HEK293 (cell line): Measurements from ENCODE around the gene UTS2.

Experiments used
- CTCF ChIP-seq: fragments of 450-650 bp; formaldehyde crosslinking; IDR thresholded peaks from 2 replicates; pipeline ENCODE4 v1.5.1; 2016; ENCODE audit warnings: missing biosample characterization, missing genetic modification characterization
- KLF9 ChIP-seq: fragments of 450-650 bp; formaldehyde crosslinking; IDR thresholded peaks from 2 replicates; pipeline ENCODE4 v1.5.1; 2016; ENCODE audit warnings: missing biosample characterization, missing genetic modification characterization, low read depth
- RBAK ChIP-seq: fragments of 450-650 bp; formaldehyde crosslinking; IDR thresholded peaks from 2 replicates; pipeline ENCODE4 v1.5.1; 2016; ENCODE audit warnings: missing biosample characterization, missing genetic modification characterization
- ZBTB11 ChIP-seq: fragments of 450-650 bp; formaldehyde crosslinking; conservative IDR thresholded peaks from 2 replicates; pipeline ENCODE4 v1.5.1; 2016; ENCODE audit warnings: low read depth, missing biosample characterization, missing genetic modification characterization
- ZBTB7A ChIP-seq: fragments of 450-650 bp; formaldehyde crosslinking; IDR thresholded peaks from 2 replicates; pipeline ENCODE4 v1.5.1; 2016; ENCODE audit warnings: low read depth, missing biosample characterization, missing genetic modification characterization
- ZNF274 ChIP-seq, 2 experiments: fragments of 200-500 bp in 1 of 2; fragments of 450-650 bp in 1 of 2; sonication (Bioruptor generic) in 1 of 2; formaldehyde crosslinking in 1 of 2; IDR thresholded peaks; 2 replicates each; pipeline versions ENCODE4 v1.5.1 to v1.6.1; 2014 to 2016; ENCODE audit warnings: borderline replicate concordance in 1 of 2, inconsistent platforms in 1 of 2, low read length in 1 of 2, missing biosample characterization in 1 of 2, missing genetic modification characterization in 1 of 2
- ZNF350 ChIP-seq: fragments of 450-650 bp; formaldehyde crosslinking; IDR thresholded peaks from 2 replicates; pipeline ENCODE4 v1.5.0; 2017; ENCODE audit warnings: missing biosample characterization, mild to moderate bottlenecking, missing genetic modification characterization
- ZNF561 ChIP-seq: fragments of 450-650 bp; IDR thresholded peaks from 2 replicates; pipeline ENCODE4 v1.5.1; 2018; ENCODE audit warnings: missing biosample characterization, missing genetic modification characterization, borderline replicate concordance
- ZNF629 ChIP-seq: fragments of 450-650 bp; formaldehyde crosslinking; IDR thresholded peaks from 2 replicates; pipeline ENCODE4 v1.5.1; 2017; ENCODE audit warnings: missing biosample characterization, missing genetic modification characterization

DNA sequence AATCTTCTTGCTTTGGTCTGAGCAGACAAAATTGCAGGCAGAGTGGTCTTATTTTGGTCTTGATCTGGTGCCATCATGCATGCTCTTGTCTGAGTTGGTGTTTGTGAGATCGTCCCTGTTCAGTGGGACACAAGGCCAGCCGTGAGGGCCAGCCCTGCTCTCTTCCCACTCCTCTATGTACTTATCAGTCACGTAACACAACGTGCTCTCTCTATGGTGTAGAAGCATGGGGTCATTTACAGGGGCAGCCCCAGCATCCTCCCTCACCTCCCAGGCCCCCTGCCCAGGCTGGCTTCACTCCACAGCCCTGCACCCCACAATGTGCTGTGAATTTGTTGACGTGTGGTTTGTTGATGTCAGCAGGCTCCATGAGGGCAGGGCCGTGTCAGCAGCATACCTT is 18.3 kb upstream of the UTS2 start:
- TF ChIP-seq KLF9 (tag by site-specific recombination) (no peak), ZNF350 (tag by site-specific recombination) (no peak), ZBTB11 (tag by site-specific recombination) (no peak), ZNF274 (IDR thresholded peaks at IDR 0.05; ENCODE audit: low read length) (no peak), ZNF274 (tag by site-specific recombination; IDR thresholded peaks at IDR 0.05; ENCODE audit: borderline replicate concordance) (no peak), CTCF (no peak), RBAK (tag by site-specific recombination) (no peak), ZBTB7A (tag by site-specific recombination) (no peak), ZNF629 (no peak), ZNF561 (no peak)
